Esophagus squamous epithelium (tissue), 5 donors: Measurements from ENCODE around the gene FNDC3B. TPM values are rescaled to one million over a fixed set of nuclear protein-coding genes. Genes with fewer than 3 reads are reported as not detected.

Source experiments
- DNase-seq: peaks from one replicate; lab custom pipeline; 2025; lab: John Stamatoyannopoulos, UW
- H3K27ac ChIP-seq, 4 donors: fragments of 200-600 bp; sonication (generic); one replicate each; pipeline ENCODE4 v1.5.1; 2016 to 2019; ENCODE audit warnings: mild to moderate bottlenecking in 1 of 4
- H3K27me3 ChIP-seq, 4 donors: fragments of 200-600 bp; sonication (generic); 1 replicate in 3 of 4; 2 replicates in 1 of 4; pipeline versions ENCODE4 v1.5.1 to v1.6.0; 2017 to 2021; ENCODE audit warnings: antibody characterized with exemption in 1 of 4
- H3K36me3 ChIP-seq, 3 donors: fragments of 200-600 bp; sonication (generic); one replicate each; pipeline ENCODE4 v1.5.1; 2016 to 2019
- H3K4me1 ChIP-seq, 3 donors: fragments of 200-600 bp; sonication (generic); one replicate each; pipeline ENCODE4 v1.5.1; 2017 to 2019
- H3K4me3 ChIP-seq, 4 donors: fragments of 200-600 bp; sonication (generic); 1 replicate in 3 of 4; 2 replicates in 1 of 4; pipeline ENCODE4 v1.5.1; 2016 to 2019; ENCODE audit warnings: mild to moderate bottlenecking in 2 of 4, moderate library complexity in 1 of 4
- H3K9me3 ChIP-seq, 3 donors: fragments of 200-600 bp; sonication (generic); one replicate each; pipeline ENCODE4 v1.5.1; 2016 to 2019
- CTCF ChIP-seq, 6 experiments: fragments of 450-650 bp in 4 of 6; fragments of 200-600 bp in 2 of 6; sonication (generic) in 2 of 6; IDR thresholded peaks; one replicate each; pipeline ENCODE4 v1.5.1; 2016 to 2019; ENCODE audit warnings: antibody characterized with exemption in 6 of 6, mild to moderate bottlenecking in 4 of 6, moderate library complexity in 4 of 6
- POLR2A ChIP-seq, 4 donors: fragments of 450-650 bp; IDR thresholded peaks; one replicate each; pipeline ENCODE4 v1.6.1; 2017; ENCODE audit warnings: antibody characterized with exemption in 4 of 4, mild to moderate bottlenecking in 4 of 4, moderate library complexity in 3 of 4
- WGBS, 2 donors: methylation state at CpG; one replicate each; pipeline ENCODE4 v1.1.5; 2018; 5-methylcytosine and 5-hydroxymethylcytosine counted together
- intact Hi-C: fragments of 100-400 bp; cut with DNase I; formaldehyde crosslinking; loops from one replicate; pipeline ENCODE4 v1.15.0; 2022
- total RNA-seq, 4 donors: library from RNA; depleted of rRNA; stranded (reverse); fragments of >200 nt; gene quantifications; one replicate each; pipeline ENCODE4 v1.1.0, GENCODE V29; 2016
- donor health status: DM: yes; HTN: yes; CAD: no.

The FNDC3B gene
- total RNA-seq, 4 donors from 2014 or later: 7.7 to 44.3 (median 20.4) TPM

- Histone ChIP-seq H3K36me3 (no peaks in the 10 kb centered on the region), H3K4me1 (peaks cover 6 to 55% (median 24%) of the 10 kb centered on the region in 3 donors), H3K9me3 (no peaks in the 10 kb centered on the region), H3K27me3 (no peaks in the 10 kb centered on the region), H3K4me3 (no peak overlapping the region), H3K27ac (no peak overlapping the region)
- no peak for TF ChIP-seq POLR2A (IDR thresholded peaks at IDR 0.05)
- TF ChIP-seq CTCF (IDR thresholded peaks at IDR 0.05): no peak
- intact Hi-C loops: no loop called here
- no peak for DNase-seq
- 82 to 91% methylated on average over 3 of the region's 3 CpGs for WGBS, 2 donors
These were observed 30.1 kb downstream of the FNDC3B start for GRCh38 chr3:172069478-172069877.

GRCh38 chr3:172070269-172070668, 30.9 kb downstream of the FNDC3B start:
- Histone ChIP-seq H3K4me3 (no peak overlapping the region), H3K4me1 (peaks cover 4 to 57% (median 21%) of the 10 kb centered on the region in 3 donors), H3K36me3 (no peaks in the 10 kb centered on the region), H3K9me3 (no peaks in the 10 kb centered on the region), H3K27ac (peak overlapping the region in 1 of 4 donors; percentile 11), H3K27me3 (no peaks in the 10 kb centered on the region)
- 86 to 90% methylated on average over 6 of the region's 6 CpGs for WGBS, 2 donors
- intact Hi-C loops: no loop called here
- DNase-seq: no peak
- no peak for TF ChIP-seq CTCF (IDR thresholded peaks at IDR 0.05)
- no peak for TF ChIP-seq POLR2A (IDR thresholded peaks at IDR 0.05)

- intact Hi-C loops: no loop called here
- Histone ChIP-seq H3K27me3 (no peaks in the 10 kb centered on the region), H3K27ac (no peak overlapping the region), H3K9me3 (no peaks in the 10 kb centered on the region), H3K36me3 (no peaks in the 10 kb centered on the region), H3K4me3 (no peak overlapping the region), H3K4me1 (peaks cover 0 to 53% (median 17%) of the 10 kb centered on the region in 3 donors)
- TF ChIP-seq CTCF (IDR thresholded peaks at IDR 0.05) (no peak), POLR2A (IDR thresholded peaks at IDR 0.05) (no peak)
- WGBS, 2 donors: 88% methylated on average over 2 of the region's 2 CpGs
- no peak for DNase-seq
These were observed 31.4 kb downstream of the FNDC3B start for GRCh38 chr3:172070802-172071201.

GRCh38 chr3:172071780-172072330, 32.5 kb downstream of the FNDC3B start:
- Histone ChIP-seq H3K4me1 (peaks cover 0 to 42% (median 10%) of the 10 kb centered on the region in 3 donors), H3K9me3 (no peaks in the 10 kb centered on the region), H3K27ac (no peak overlapping the region), H3K4me3 (no peak overlapping the region), H3K36me3 (no peaks in the 10 kb centered on the region), H3K27me3 (no peaks in the 10 kb centered on the region)
- WGBS, 2 donors: 90 to 94% methylated on average over 8 of the region's 8 CpGs
- intact Hi-C loops: no loop called here
- no peak for DNase-seq
- TF ChIP-seq CTCF (IDR thresholded peaks at IDR 0.05) (no peak), POLR2A (IDR thresholded peaks at IDR 0.05) (no peak)

GRCh38 chr3:172072543-172072942, 33.2 kb downstream of the FNDC3B start:
- Histone ChIP-seq H3K36me3 (no peaks in the 10 kb centered on the region), H3K27ac (no peak overlapping the region), H3K27me3 (no peaks in the 10 kb centered on the region), H3K4me1 (peaks cover 0 to 36% (median 10%) of the 10 kb centered on the region in 3 donors), H3K9me3 (no peaks in the 10 kb centered on the region), H3K4me3 (no peak overlapping the region)
- WGBS, 2 donors: 93 to 97% methylated on average over 4 of the region's 4 CpGs
- no peak for DNase-seq
- intact Hi-C loops: no loop called here
- no peak for TF ChIP-seq POLR2A (IDR thresholded peaks at IDR 0.05)
- no peak for TF ChIP-seq CTCF (IDR thresholded peaks at IDR 0.05)
